Activated CD4-positive, alpha-beta T cell treated with anti-CD3 and anti-CD28 coated beads, Interleukin-2, amount 10 ng/mL, durations not matched to agents 7 days and 5 days (primary cell): ENCODE results near the gene NAV2. TPM values are rescaled to one million over a fixed set of nuclear protein-coding genes. Genes with fewer than 3 reads are reported as not detected.

ENCODE experiments used
- CTCF ChIA-PET: fragments of 350-600 bp; sonication (Branson Sonifier 250); formaldehyde crosslinking; loops from one replicate; lab custom pipeline; 2021; ENCODE audit warnings: antibody characterized with exemption; lab: Charles Lee
- POLR2A ChIA-PET: fragments of 350-600 bp; sonication (Branson Sonifier 250); formaldehyde crosslinking; loops from one replicate; lab custom pipeline; 2021; ENCODE audit warnings: antibody characterized with exemption; lab: Charles Lee
- DNase-seq: peaks from one replicate; pipeline ENCODE4 v3.0.0-alpha.2; 2020
- H3K27ac Mint-ChIP-seq: one replicate; pipeline ENCODE4 v1.8.0; 2021; ENCODE audit warnings: mild to moderate bottlenecking, moderate library complexity, mixed read lengths
- H3K27me3 Mint-ChIP-seq: one replicate; pipeline ENCODE4 v1.8.0; 2021; ENCODE audit warnings: mixed read lengths
- H3K36me3 Mint-ChIP-seq: one replicate; pipeline ENCODE4 v1.8.0; 2021; ENCODE audit warnings: low read depth, mixed read lengths
- H3K4me1 Mint-ChIP-seq: one replicate; pipeline ENCODE4 v1.8.0; 2021; ENCODE audit warnings: mixed read lengths
- H3K4me3 Mint-ChIP-seq: one replicate; pipeline ENCODE4 v1.8.0; 2021; ENCODE audit warnings: mild to moderate bottlenecking, moderate library complexity, mixed read lengths
- H3K9me3 Mint-ChIP-seq: one replicate; pipeline ENCODE4 v1.8.0; 2021; ENCODE audit warnings: mixed read lengths
- total RNA-seq, 2 experiments: library from RNA; stranded (reverse); gene quantifications; one replicate each; pipeline ENCODE4 v1.2.3, GENCODE V29; 2021

The NAV2 gene
- total RNA-seq, 2 experiments from 2014 or later: 0.29 to 1.1 TPM

- no peaks in the 10 kb centered on the region for H3K36me3 Mint-ChIP-seq
- no peaks in the 10 kb centered on the region for H3K4me1 Mint-ChIP-seq
- ChIA-PET POLR2A (no interaction called here), CTCF (no interaction called here)
- no peak overlapping the region for H3K4me3 Mint-ChIP-seq
- H3K27ac Mint-ChIP-seq: no peak overlapping the region
- no peaks in the 10 kb centered on the region for H3K9me3 Mint-ChIP-seq
- no peak for DNase-seq
- peaks cover 6% of the 10 kb centered on the region for H3K27me3 Mint-ChIP-seq
Observed at GRCh38 chr11:19816817-19817216, 104.2 kb downstream of the NAV2 start.

- ChIA-PET CTCF (no interaction called here), POLR2A (no interaction called here)
- no peak overlapping the region for H3K4me3 Mint-ChIP-seq
- no peak for DNase-seq
- H3K27ac Mint-ChIP-seq: no peak overlapping the region
- H3K36me3 Mint-ChIP-seq: no peaks in the 10 kb centered on the region
- H3K4me1 Mint-ChIP-seq: no peaks in the 10 kb centered on the region
- H3K9me3 Mint-ChIP-seq: no peaks in the 10 kb centered on the region
- H3K27me3 Mint-ChIP-seq: peaks cover 6% of the 10 kb centered on the region
Observed at GRCh38 chr11:19817265-19817851, 104.7 kb downstream of the NAV2 start.

- H3K36me3 Mint-ChIP-seq: no peaks in the 10 kb centered on the region
- ChIA-PET CTCF (no interaction called here), POLR2A (no interaction called here)
- H3K9me3 Mint-ChIP-seq: no peaks in the 10 kb centered on the region
- peaks cover 6% of the 10 kb centered on the region for H3K27me3 Mint-ChIP-seq
- H3K27ac Mint-ChIP-seq: no peak overlapping the region
- H3K4me3 Mint-ChIP-seq: no peak overlapping the region
- H3K4me1 Mint-ChIP-seq: no peaks in the 10 kb centered on the region
- DNase-seq: no peak
Observed at GRCh38 chr11:19817870-19818269, 105.2 kb downstream of the NAV2 start.

- Mint-ChIP-seq H3K4me3 (no peak overlapping the region), H3K36me3 (no peaks in the 10 kb centered on the region), H3K4me1 (no peaks in the 10 kb centered on the region), H3K27me3 (peaks cover 6% of the 10 kb centered on the region), H3K9me3 (no peaks in the 10 kb centered on the region), H3K27ac (no peak overlapping the region)
- CTCF ChIA-PET: interaction anchor here (0.7 kb wide), 1 partner anchor 1083 kb away, joined by 3 read pairs; no protein-coding TSS in a partner anchor
- no peak for DNase-seq
- POLR2A ChIA-PET: no interaction called here
Observed at GRCh38 chr11:19818619-19819018, 106.0 kb downstream of the NAV2 start.

GRCh38 chr11:19819148-19819547, 106.5 kb downstream of the NAV2 start:
- Mint-ChIP-seq H3K9me3 (no peaks in the 10 kb centered on the region), H3K27ac (no peak overlapping the region), H3K4me3 (no peak overlapping the region), H3K36me3 (no peaks in the 10 kb centered on the region), H3K27me3 (peaks cover 6% of the 10 kb centered on the region), H3K4me1 (no peaks in the 10 kb centered on the region)
- ChIA-PET CTCF (interaction anchor here (0.7 kb wide), 1 partner anchor 1083 kb away, joined by 3 read pairs; no protein-coding TSS in a partner anchor), POLR2A (no interaction called here)
- no peak for DNase-seq

- DNase-seq: no peak
- Mint-ChIP-seq H3K36me3 (no peaks in the 10 kb centered on the region), H3K27me3 (peaks cover 6% of the 10 kb centered on the region), H3K4me3 (no peak overlapping the region), H3K9me3 (no peaks in the 10 kb centered on the region), H3K27ac (no peak overlapping the region), H3K4me1 (no peaks in the 10 kb centered on the region)
- ChIA-PET CTCF (interaction anchor here (1.1 kb wide), 1 partner anchor 20 kb away, joined by 3 read pairs; no protein-coding TSS in a partner anchor), POLR2A (no interaction called here)
Observed at GRCh38 chr11:19820100-19820499, 107.5 kb downstream of the NAV2 start.

- Mint-ChIP-seq H3K27ac (no peak overlapping the region), H3K36me3 (no peaks in the 10 kb centered on the region), H3K4me1 (no peaks in the 10 kb centered on the region), H3K27me3 (peaks cover 10% of the 10 kb centered on the region), H3K9me3 (no peaks in the 10 kb centered on the region), H3K4me3 (no peak overlapping the region)
- ChIA-PET POLR2A (no interaction called here), CTCF (no interaction called here)
- DNase-seq: no peak
Observed at GRCh38 chr11:19821412-19821875, 108.8 kb downstream of the NAV2 start.

- H3K9me3 Mint-ChIP-seq: no peaks in the 10 kb centered on the region
- no peak overlapping the region for H3K27ac Mint-ChIP-seq
- CTCF ChIA-PET: no interaction called here
- POLR2A ChIA-PET: no interaction called here
- no peaks in the 10 kb centered on the region for H3K4me1 Mint-ChIP-seq
- peaks cover 10% of the 10 kb centered on the region for H3K27me3 Mint-ChIP-seq
- H3K4me3 Mint-ChIP-seq: no peak overlapping the region
- H3K36me3 Mint-ChIP-seq: no peaks in the 10 kb centered on the region
- no peak for DNase-seq
Observed at GRCh38 chr11:19821993-19822392, 109.4 kb downstream of the NAV2 start.

GRCh38 chr11:19822531-19822930, 109.9 kb downstream of the NAV2 start:
- no peaks in the 10 kb centered on the region for H3K4me1 Mint-ChIP-seq
- CTCF ChIA-PET: no interaction called here
- H3K36me3 Mint-ChIP-seq: no peaks in the 10 kb centered on the region
- H3K9me3 Mint-ChIP-seq: no peaks in the 10 kb centered on the region
- no peak overlapping the region for H3K27ac Mint-ChIP-seq
- POLR2A ChIA-PET: no interaction called here
- H3K4me3 Mint-ChIP-seq: no peak overlapping the region
- peaks cover 10% of the 10 kb centered on the region for H3K27me3 Mint-ChIP-seq
- DNase-seq: no peak

- ChIA-PET POLR2A (no interaction called here), CTCF (no interaction called here)
- peaks cover 4% of the 10 kb centered on the region for H3K27me3 Mint-ChIP-seq
- H3K4me3 Mint-ChIP-seq: no peak overlapping the region
- no peaks in the 10 kb centered on the region for H3K4me1 Mint-ChIP-seq
- no peaks in the 10 kb centered on the region for H3K9me3 Mint-ChIP-seq
- no peak for DNase-seq
- H3K36me3 Mint-ChIP-seq: no peaks in the 10 kb centered on the region
- no peak overlapping the region for H3K27ac Mint-ChIP-seq
Observed at GRCh38 chr11:19826606-19827005, 114.0 kb downstream of the NAV2 start.

GRCh38 chr11:19827399-19828135, 114.9 kb downstream of the NAV2 start:
- no peak for DNase-seq
- Mint-ChIP-seq H3K27ac (peak overlapping the region; percentile 41), H3K27me3 (peaks cover 4% of the 10 kb centered on the region), H3K9me3 (no peaks in the 10 kb centered on the region), H3K4me3 (no peak overlapping the region), H3K36me3 (no peaks in the 10 kb centered on the region), H3K4me1 (no peaks in the 10 kb centered on the region)
- CTCF ChIA-PET: no interaction called here
- POLR2A ChIA-PET: no interaction called here

GRCh38 chr11:19828382-19829108, 115.9 kb downstream of the NAV2 start:
- Mint-ChIP-seq H3K27ac (no peak overlapping the region), H3K36me3 (no peaks in the 10 kb centered on the region), H3K4me3 (no peak overlapping the region), H3K4me1 (no peaks in the 10 kb centered on the region), H3K9me3 (no peaks in the 10 kb centered on the region), H3K27me3 (peaks cover 4% of the 10 kb centered on the region)
- CTCF ChIA-PET: no interaction called here
- DNase-seq: no peak
- POLR2A ChIA-PET: no interaction called here
